ENCODE data around the gene NTRK1. TPM values are rescaled to one million over a fixed set of nuclear protein-coding genes. Genes with fewer than 3 reads are reported as not detected.

Gene NTRK1
- total RNA-seq, 1 experiment from 2014 or later: 0.24 TPM

DNA sequence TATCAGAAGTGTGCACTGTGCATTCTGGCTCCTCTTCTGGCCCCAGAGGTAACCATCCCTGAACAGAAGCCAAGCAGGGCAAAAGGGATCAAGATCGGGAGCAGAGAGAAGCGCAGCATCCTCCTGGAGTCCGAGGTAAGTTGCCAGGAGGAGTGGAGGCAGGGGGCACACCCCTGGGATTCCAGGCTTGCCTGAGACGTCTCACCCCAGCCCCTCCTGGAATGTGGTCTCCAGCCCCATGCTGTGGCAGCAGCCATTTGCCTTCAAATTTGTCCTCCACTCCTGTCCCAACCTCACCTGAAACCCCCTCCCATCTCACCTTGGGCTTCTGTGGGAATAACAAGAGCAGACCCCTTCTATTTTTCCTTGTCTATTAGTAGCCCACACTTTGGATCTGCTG lies 69.8 kb downstream of the NTRK1 start:
- Mint-ChIP-seq H3K36me3 (ENCODE audit: insufficient read depth in 1 of 3, low read depth in 3 of 3) (peaks cover 3 to 9% (median 5%) of the 10 kb centered on the region in 3 experiments; a peak in 5 of 7 replicates), H3K4me3 (no peak overlapping the region), H3K9me3 (no peaks in the 10 kb centered on the region; a peak in 1 of 5 replicates), H3K27me3 (ENCODE audit: low read depth) (peaks cover 63% of the 10 kb centered on the region), H3K4me1 (peaks cover 40 to 49% of the 10 kb centered on the region in 2 experiments), H3K27ac (no peak overlapping the region)
- no peaks in the 10 kb centered on the region for H3K4me1 ChIP-seq (ENCODE audit: insufficient read depth, low read length)
- no peak overlapping the region for H4K5ac ChIP-seq (ENCODE audit: insufficient read length, low read depth, low read length)
- no peak overlapping the region for H4K91ac ChIP-seq (ENCODE audit: insufficient read length, low read depth, low read length)
- no peaks in the 10 kb centered on the region for H4K20me1 ChIP-seq (ENCODE audit: control insufficient read depth, insufficient read depth, insufficient read length)
- H2BK15ac ChIP-seq (ENCODE audit: low read depth, low read length): no peak overlapping the region
- H3K27ac ChIP-seq (ENCODE audit: insufficient read length, low read depth, low read length): no peak overlapping the region
- H3K4me2 ChIP-seq (ENCODE audit: insufficient read depth, insufficient read length, low read length): no peak overlapping the region
- WGBS (ENCODE audit: extremely low coverage, insufficient read length, low lambda C conversion rate): no CpG with 5 or more reads among the region's 4 CpGs
- no peak overlapping the region for H2BK12ac ChIP-seq (ENCODE audit: insufficient read length, low read depth, low read length)
- H3K4ac ChIP-seq (ENCODE audit: low read depth, low read length): no peak overlapping the region
- no peak overlapping the region for H3T11ph ChIP-seq (ENCODE audit: low read length)
- no peak overlapping the region for H2AK5ac ChIP-seq (ENCODE audit: insufficient read length, low read length)
- no peak overlapping the region for H3K23ac ChIP-seq (ENCODE audit: insufficient read length, low read depth, low read length)
- no peak overlapping the region for H2BK20ac ChIP-seq (ENCODE audit: low read depth, low read length, poor library complexity, severe bottlenecking)
- H3K9me3 ChIP-seq (ENCODE audit: control insufficient read depth, low read depth, low read length): no peaks in the 10 kb centered on the region
- no peaks in the 10 kb centered on the region for H3K79me2 ChIP-seq (ENCODE audit: insufficient read depth, low read length)
- no peak overlapping the region for H4K8ac ChIP-seq (replicated peaks; ENCODE audit: insufficient read length, low read depth, low read length)
- no peak overlapping the region for H2AFZ ChIP-seq (ENCODE audit: low read length)
- no peak overlapping the region for H2BK5ac ChIP-seq (ENCODE audit: insufficient read length, low read length)
- H3K56ac ChIP-seq (ENCODE audit: insufficient read length, low read depth, low read length): no peak overlapping the region
- no peak overlapping the region for H3K9ac ChIP-seq (ENCODE audit: extremely low read depth, insufficient read length, low read length)
- no peaks in the 10 kb centered on the region for H3K79me1 ChIP-seq (ENCODE audit: insufficient read depth, low read depth, low read length, poor library complexity, severe bottlenecking)
- no peak for DNase-seq
- H3K27me3 ChIP-seq (ENCODE audit: insufficient read depth, low read length): peaks cover 22% of the 10 kb centered on the region
- H3K14ac ChIP-seq (ENCODE audit: insufficient read depth, low read length): no peak overlapping the region
- TF ChIP-seq, protein P1, sequence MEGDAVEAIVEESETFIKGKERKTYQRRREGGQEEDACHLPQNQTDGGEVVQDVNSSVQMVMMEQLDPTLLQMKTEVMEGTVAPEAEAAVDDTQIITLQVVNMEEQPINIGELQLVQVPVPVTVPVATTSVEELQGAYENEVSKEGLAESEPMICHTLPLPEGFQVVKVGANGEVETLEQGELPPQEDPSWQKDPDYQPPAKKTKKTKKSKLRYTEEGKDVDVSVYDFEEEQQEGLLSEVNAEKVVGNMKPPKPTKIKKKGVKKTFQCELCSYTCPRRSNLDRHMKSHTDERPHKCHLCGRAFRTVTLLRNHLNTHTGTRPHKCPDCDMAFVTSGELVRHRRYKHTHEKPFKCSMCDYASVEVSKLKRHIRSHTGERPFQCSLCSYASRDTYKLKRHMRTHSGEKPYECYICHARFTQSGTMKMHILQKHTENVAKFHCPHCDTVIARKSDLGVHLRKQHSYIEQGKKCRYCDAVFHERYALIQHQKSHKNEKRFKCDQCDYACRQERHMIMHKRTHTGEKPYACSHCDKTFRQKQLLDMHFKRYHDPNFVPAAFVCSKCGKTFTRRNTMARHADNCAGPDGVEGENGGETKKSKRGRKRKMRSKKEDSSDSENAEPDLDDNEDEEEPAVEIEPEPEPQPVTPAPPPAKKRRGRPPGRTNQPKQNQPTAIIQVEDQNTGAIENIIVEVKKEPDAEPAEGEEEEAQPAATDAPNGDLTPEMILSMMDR (conservative IDR thresholded peaks at IDR 0.05): no peak
- no peak overlapping the region for H3K18ac ChIP-seq (ENCODE audit: insufficient read length, low read depth, low read length)
- peaks cover 6% of the 10 kb centered on the region for H3K23me2 ChIP-seq (ENCODE audit: insufficient read length, low read depth, low read length, poor library complexity, severe bottlenecking)
- no peak overlapping the region for H2BK120ac ChIP-seq (ENCODE audit: low read depth, low read length, poor library complexity, severe bottlenecking)

Other genes starting within 250 kb of the NTRK1 start
- gene HAPLN2, start 241.4 kb upstream of the NTRK1 start, total RNA-seq (2021): 0.44 and 0.46 TPM in 2 replicates
- gene BCAN, start 218.7 kb upstream of the NTRK1 start, total RNA-seq (2021): 0.88 and 1.2 TPM in 2 replicates
- gene NES, start 183.5 kb upstream of the NTRK1 start, total RNA-seq (2021): 167 and 168 TPM in 2 replicates
- gene CRABP2, start 155.3 kb upstream of the NTRK1 start, total RNA-seq (2021): 180 and 184 TPM in 2 replicates
- gene METTL25B, start 132.4 kb upstream of the NTRK1 start, total RNA-seq (2021): 24.4 and 26.2 TPM in 2 replicates
- 52.4 and 57.6 TPM in 2 replicates for gene ISG20L2, start 132.1 kb upstream of the NTRK1 start, total RNA-seq (2021)
- 27.3 and 29.0 TPM in 2 replicates for gene MRPL24, start 119.8 kb upstream of the NTRK1 start, total RNA-seq (2021)
- 308 and 310 TPM in 2 replicates for gene HDGF, start 109.2 kb upstream of the NTRK1 start, total RNA-seq (2021)
- 129 TPM in 2 replicates for gene PRCC, start 93.3 kb upstream of the NTRK1 start, total RNA-seq (2021)
- 2.0 and 2.5 TPM in 2 replicates for gene SH2D2A, start 44.0 kb upstream of the NTRK1 start, total RNA-seq (2021)
- gene INSRR, start 1.7 kb upstream of the NTRK1 start, total RNA-seq (2021): not detected in 2 replicates
- 0.31 and 0.39 TPM in 2 replicates for gene PEAR1, start 32.9 kb downstream of the NTRK1 start, total RNA-seq (2021)
- not detected in 2 replicates for gene LRRC71, start 59.8 kb downstream of the NTRK1 start, total RNA-seq (2021)
- gene ARHGEF11, start 184.9 kb downstream of the NTRK1 start, total RNA-seq (2021): 38.1 and 41.1 TPM in 2 replicates
- 0.75 and 0.96 TPM in 2 replicates for gene ETV3L, start 238.9 kb downstream of the NTRK1 start, total RNA-seq (2021)

Data from H9 (cell line).